BJ (cell line): ENCODE results near the gene HLA-DQA1. TPM values are rescaled to one million over a fixed set of nuclear protein-coding genes. Genes with fewer than 3 reads are reported as not detected.

Experiments
- CTCF ChIA-PET: fragments of 350-600 bp; formaldehyde crosslinking; extraction: SDS; loops from one replicate; lab custom pipeline; 2021; ENCODE audit warnings: antibody characterized with exemption, inconsistent platforms; lab: Yijun Ruan, JAX
- POLR2A ChIA-PET: fragments of 300-600 bp; sonication (Branson Sonifier 250); formaldehyde crosslinking; extraction: SDS; loops from one replicate; lab custom pipeline; 2021; ENCODE audit warnings: antibody characterized with exemption; lab: Charles Lee
- DNase-seq: peaks from one replicate; pipeline ENCODE4 v3.0.0-alpha.2; 2011; ENCODE audit warnings: low read depth
- H3K27me3 ChIP-seq: 2 replicates; pipeline ENCODE4 v1.6.0; 2011; ENCODE audit warnings: low read length; ENCODE audit not compliant: control insufficient read depth, insufficient read depth
- H3K36me3 ChIP-seq: 2 replicates; pipeline ENCODE4 v1.5.1; 2011; ENCODE audit warnings: low read length; ENCODE audit not compliant: control insufficient read depth, insufficient read depth
- H3K4me3 ChIP-seq: 2 replicates; pipeline ENCODE4 v1.5.1; 2011; ENCODE audit warnings: low read depth, mild to moderate bottlenecking, control low read depth, low read length
- polyA plus RNA-seq: library from polyadenylated mRNA; depleted of rRNA; stranded (reverse); fragments of >200 nt; gene quantifications from 2 replicates; pipeline ENCODE4 v1.2.3, GENCODE V29; 2011
- TF ChIP-seq, protein P1 (sequence below): IDR thresholded peaks from 2 replicates; pipeline ENCODE4 v1.5.1; 2011; ENCODE audit warnings: low read depth, mild to moderate bottlenecking, control low read depth, inconsistent platforms, low read length, moderate library complexity; ENCODE audit not compliant: insufficient read depth

The HLA-DQA1 gene
- polyA plus RNA-seq, 1 experiment: not detected

DNA sequence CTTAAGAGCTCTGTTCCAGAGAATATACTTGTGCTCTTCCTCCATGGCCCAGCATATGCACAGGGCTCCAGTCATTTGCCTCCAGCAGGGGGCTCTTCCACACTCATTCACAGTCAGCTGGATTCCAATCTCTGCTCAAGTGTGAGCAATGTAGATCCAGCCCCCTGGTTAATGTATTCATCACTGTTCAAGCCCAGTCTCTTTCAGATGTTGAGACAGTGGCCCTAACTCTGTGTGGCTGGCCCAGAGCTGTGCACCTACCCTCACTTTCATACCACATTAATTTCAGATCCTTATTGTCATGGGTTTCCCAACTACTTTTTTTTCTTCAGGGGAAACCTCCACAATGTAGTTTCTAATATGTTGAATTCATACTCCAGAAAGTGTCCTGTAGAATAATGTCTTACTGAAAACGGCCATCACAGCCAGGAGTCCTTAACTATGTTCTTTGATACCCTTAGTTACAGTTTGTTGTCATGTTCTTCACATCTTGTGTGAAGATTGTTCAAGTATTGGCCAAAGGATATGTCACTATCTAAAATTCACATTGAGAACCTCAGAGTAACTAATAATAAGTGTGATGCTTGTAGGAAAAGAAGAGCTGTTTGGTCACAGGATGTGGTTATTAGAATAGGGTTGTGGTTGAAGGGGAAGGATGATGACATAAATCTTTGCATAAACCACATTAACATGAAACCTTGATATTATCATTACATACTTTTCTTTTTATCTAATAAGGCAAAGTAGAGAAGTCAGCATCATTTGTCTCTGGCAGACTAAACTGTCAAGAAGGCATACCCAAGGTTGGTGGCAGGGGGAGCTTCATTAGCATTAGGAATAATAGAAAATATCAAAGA lies 14.4 kb upstream of the HLA-DQA1 start:
- TF ChIP-seq, protein P1, sequence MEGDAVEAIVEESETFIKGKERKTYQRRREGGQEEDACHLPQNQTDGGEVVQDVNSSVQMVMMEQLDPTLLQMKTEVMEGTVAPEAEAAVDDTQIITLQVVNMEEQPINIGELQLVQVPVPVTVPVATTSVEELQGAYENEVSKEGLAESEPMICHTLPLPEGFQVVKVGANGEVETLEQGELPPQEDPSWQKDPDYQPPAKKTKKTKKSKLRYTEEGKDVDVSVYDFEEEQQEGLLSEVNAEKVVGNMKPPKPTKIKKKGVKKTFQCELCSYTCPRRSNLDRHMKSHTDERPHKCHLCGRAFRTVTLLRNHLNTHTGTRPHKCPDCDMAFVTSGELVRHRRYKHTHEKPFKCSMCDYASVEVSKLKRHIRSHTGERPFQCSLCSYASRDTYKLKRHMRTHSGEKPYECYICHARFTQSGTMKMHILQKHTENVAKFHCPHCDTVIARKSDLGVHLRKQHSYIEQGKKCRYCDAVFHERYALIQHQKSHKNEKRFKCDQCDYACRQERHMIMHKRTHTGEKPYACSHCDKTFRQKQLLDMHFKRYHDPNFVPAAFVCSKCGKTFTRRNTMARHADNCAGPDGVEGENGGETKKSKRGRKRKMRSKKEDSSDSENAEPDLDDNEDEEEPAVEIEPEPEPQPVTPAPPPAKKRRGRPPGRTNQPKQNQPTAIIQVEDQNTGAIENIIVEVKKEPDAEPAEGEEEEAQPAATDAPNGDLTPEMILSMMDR: no peak
- DNase-seq: no peak
- Histone ChIP-seq H3K36me3 (no peaks in the 10 kb centered on the region), H3K4me3 (no peak overlapping the region), H3K27me3 (no peaks in the 10 kb centered on the region)
- ChIA-PET POLR2A (no interaction called here), CTCF (interaction anchor here (1.0 to 1.7 kb wide), 2 partner anchors 8 to 78 kb away, joined by 3 to 4 read pairs; no protein-coding TSS in a partner anchor)

DNA sequence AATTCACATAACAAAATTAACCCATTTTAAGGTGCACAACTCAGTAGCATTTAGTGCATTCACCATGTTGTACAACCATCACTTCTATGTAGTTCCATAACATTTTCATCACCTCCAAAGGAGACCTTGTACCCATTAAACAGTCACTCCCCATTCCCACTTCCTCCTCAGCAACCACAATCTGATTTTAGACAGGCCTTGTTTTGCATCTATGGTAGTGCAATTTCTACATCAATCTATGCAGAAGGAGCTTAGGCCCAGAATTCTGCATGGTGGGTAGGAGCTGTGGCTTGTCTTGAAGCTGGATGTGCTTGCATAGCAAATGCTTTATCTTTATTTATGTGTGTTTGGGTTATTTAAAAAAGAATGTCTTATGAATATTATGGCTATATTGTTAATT lies 13.5 kb upstream of the HLA-DQA1 start:
- Histone ChIP-seq H3K36me3 (no peaks in the 10 kb centered on the region), H3K4me3 (no peak overlapping the region), H3K27me3 (no peaks in the 10 kb centered on the region)
- TF ChIP-seq, protein P1: no peak
- no peak for DNase-seq
- CTCF ChIA-PET: no interaction called here
- POLR2A ChIA-PET: no interaction called here

DNA sequence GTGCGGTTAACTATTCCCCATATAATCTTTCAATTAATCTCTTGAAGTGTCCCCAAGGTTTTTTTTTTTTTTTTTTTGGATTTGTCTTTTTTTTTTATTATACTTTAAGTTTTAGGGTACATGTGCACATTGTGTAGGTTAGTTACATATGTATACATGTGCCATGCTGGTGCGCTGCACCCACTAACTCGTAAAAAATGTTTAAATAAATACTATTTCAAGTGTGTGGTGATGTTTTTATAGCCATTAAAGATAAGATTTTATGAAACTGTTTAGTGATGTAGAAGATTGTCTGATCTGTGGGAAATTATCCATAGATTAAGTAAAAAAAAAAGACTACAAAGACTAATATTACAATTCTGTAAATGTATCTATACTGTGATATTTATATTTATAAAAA lies 12.6 kb upstream of the HLA-DQA1 start:
- H3K27me3 ChIP-seq: no peaks in the 10 kb centered on the region
- POLR2A ChIA-PET: no interaction called here
- no peak overlapping the region for H3K4me3 ChIP-seq
- CTCF ChIA-PET: no interaction called here
- no peak for DNase-seq
- TF ChIP-seq, protein P1: no peak
- H3K36me3 ChIP-seq: no peaks in the 10 kb centered on the region

DNA sequence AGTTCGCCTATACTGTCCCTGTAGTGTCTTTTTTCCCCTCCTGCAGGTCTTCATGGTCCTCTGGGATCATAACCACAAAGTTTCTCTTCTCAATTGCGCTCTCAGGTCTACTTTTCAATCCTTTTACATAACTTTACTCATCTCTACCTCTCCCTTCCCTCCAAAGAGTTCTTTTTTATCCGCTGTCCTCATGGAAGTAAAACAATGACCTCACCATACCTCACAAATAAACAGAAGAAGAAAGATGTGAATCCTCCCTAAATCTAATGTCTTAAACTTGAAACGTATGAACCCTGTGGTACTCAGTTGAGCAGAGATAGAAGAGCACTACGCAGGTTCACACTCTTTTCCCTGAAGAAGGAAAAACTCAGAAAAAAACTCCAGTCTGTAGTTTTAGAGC lies 12.1 kb upstream of the HLA-DQA1 start:
- ChIA-PET CTCF (no interaction called here), POLR2A (no interaction called here)
- no peak for DNase-seq
- H3K27me3 ChIP-seq: no peaks in the 10 kb centered on the region
- no peaks in the 10 kb centered on the region for H3K36me3 ChIP-seq
- TF ChIP-seq, protein P1: no peak
- no peak overlapping the region for H3K4me3 ChIP-seq

DNA sequence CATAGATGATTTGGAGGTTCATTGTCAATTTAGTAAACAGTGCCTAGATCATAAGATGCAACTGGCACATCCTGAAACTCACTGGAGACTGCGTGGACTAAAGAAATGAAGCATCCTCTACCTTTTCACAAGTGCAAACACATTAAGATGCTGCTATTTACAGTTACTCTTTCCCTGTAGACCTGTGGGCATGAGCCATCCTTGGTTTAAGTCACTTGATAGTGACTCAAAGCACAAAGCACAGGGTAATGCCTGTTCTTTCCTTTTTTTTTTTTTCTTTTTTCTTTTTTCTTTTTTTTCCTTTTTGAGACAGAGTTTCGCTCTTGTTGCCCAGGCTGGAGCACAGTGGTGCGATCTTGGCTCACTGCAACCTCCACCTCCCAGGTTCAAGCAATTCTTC lies 10.0 kb upstream of the HLA-DQA1 start:
- no peak overlapping the region for H3K4me3 ChIP-seq
- TF ChIP-seq, protein P1: no peak
- no peak for DNase-seq
- H3K27me3 ChIP-seq: no peaks in the 10 kb centered on the region
- POLR2A ChIA-PET: no interaction called here
- no peaks in the 10 kb centered on the region for H3K36me3 ChIP-seq
- CTCF ChIA-PET: no interaction called here
